ENCODE measurements around the gene TAF9B.
"Not testable (repeated sequence)": the region's sequence is repeated elsewhere in the genome, so short reads cannot be mapped to it uniquely, and the experiment has no call there.

TAF9B gene

GRCh38 chrX:78139160-78140123, at the start of gene TAF9B:
TSS of gene TAF9B (minus strand) at chrX:78139650. CDS start at chrX:78139611, 39 bp downstream.
- peak; percentile 44 for DNase-seq

GRCh38 chrX:78182881-78183280, 43.4 kb upstream of the TAF9B start:
- no peak for DNase-seq

GRCh38 chrX:78181307-78181706, 41.9 kb upstream of the TAF9B start:
- no peak for DNase-seq

- no peak for DNase-seq
Measured at GRCh38 chrX:78168065-78168464, 28.6 kb upstream of the TAF9B start.

- no peak for DNase-seq
Measured at GRCh38 chrX:78165425-78165824, 26.0 kb upstream of the TAF9B start.

- not testable (repeated sequence) for DNase-seq
Measured at GRCh38 chrX:78163175-78163574, 23.7 kb upstream of the TAF9B start.

GRCh38 chrX:78160711-78161110, 21.3 kb upstream of the TAF9B start:
- DNase-seq = not testable (repeated sequence)

GRCh38 chrX:78157846-78158245, 18.4 kb upstream of the TAF9B start:
- not testable (repeated sequence) for DNase-seq

- not testable (repeated sequence) for DNase-seq
Measured at GRCh38 chrX:78157373-78157772, 17.9 kb upstream of the TAF9B start.

GRCh38 chrX:78147002-78147540, 7.6 kb upstream of the TAF9B start:
- not testable (repeated sequence) for DNase-seq

GRCh38 chrX:78140206-78140605, 756 bp upstream of the TAF9B start:
- DNase-seq = no peak

GRCh38 chrX:78133238-78133960, 6.1 kb downstream of the TAF9B start:
- no peak for DNase-seq

GRCh38 chrX:78131117-78131516, 8.3 kb downstream of the TAF9B start:
- no peak for DNase-seq

- no peak for DNase-seq
Measured at GRCh38 chrX:78130396-78130795, 9.1 kb downstream of the TAF9B start.

GRCh38 chrX:78129714-78130113, 9.7 kb downstream of the TAF9B start:
- no peak for DNase-seq

GRCh38 chrX:78125781-78126180, 13.7 kb downstream of the TAF9B start:
- DNase-seq = not testable (repeated sequence)

- DNase-seq = no peak
Measured at GRCh38 chrX:78125148-78125547, 14.3 kb downstream of the TAF9B start.

- no peak for DNase-seq
Measured at GRCh38 chrX:78124307-78124706, 15.1 kb downstream of the TAF9B start.

GRCh38 chrX:78123190-78123589, 16.3 kb downstream of the TAF9B start:
- no peak for DNase-seq

- no peak for DNase-seq
Measured at GRCh38 chrX:78119521-78120227, 19.8 kb downstream of the TAF9B start.

- no peak for DNase-seq
Measured at GRCh38 chrX:78118628-78119027, 20.8 kb downstream of the TAF9B start.

- no peak for DNase-seq
Measured at GRCh38 chrX:78116766-78117165, 22.7 kb downstream of the TAF9B start.

GRCh38 chrX:78116365-78116764, 23.1 kb downstream of the TAF9B start:
- DNase-seq = no peak
